Measurements from ENCODE around the gene KCNJ8.
"Not testable (repeated sequence)": the region's sequence is repeated elsewhere in the genome, so short reads cannot be mapped to it uniquely, and the experiment has no call there.

Gene KCNJ8

GRCh38 chr12:21782723-21783122 lies 8.2 kb upstream of the KCNJ8 start:
- DNase-seq, result not testable (repeated sequence)

- DNase-seq, result no peak
These were observed 6.3 kb upstream of the KCNJ8 start for GRCh38 chr12:21780786-21781185.

GRCh38 chr12:21776175-21776574 lies 1.7 kb upstream of the KCNJ8 start:
- DNase-seq, result no peak

DNA sequence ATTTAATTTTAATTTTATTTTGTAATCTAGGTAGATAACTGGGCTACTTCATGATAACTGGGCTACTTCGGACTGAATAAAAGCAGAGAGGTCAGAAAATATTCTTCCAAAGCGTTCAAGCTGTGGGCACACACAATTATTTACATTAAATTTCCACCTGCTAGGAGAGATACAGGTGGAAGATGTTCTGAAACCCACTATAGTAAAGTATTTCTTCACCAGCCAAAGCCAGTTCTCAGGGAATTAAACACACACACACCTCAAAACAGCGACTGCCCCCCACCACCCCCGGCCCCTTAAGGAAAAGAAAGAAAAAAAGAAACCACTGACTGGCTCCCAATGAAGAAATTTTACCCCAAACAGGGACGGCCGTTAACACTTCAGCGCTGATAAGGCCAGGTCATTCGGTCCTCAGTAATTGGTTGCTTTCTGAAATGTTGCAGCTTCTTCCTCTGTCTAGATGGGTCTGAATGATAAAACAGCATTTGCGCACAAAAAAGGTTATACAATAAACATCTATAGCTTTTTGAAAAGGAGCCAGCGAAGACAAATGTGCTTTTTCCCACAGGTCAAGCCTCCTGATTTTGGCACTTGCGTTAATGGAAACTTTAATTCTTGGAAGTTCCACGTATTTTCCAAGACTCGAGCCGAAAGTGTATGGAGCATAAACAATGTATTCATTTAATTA lies 771 bp upstream of the KCNJ8 start:
- no peak for DNase-seq

GRCh38 chr12:21773806-21774205 lies 700 bp downstream of the KCNJ8 start:
- DNase-seq, result no peak

DNA sequence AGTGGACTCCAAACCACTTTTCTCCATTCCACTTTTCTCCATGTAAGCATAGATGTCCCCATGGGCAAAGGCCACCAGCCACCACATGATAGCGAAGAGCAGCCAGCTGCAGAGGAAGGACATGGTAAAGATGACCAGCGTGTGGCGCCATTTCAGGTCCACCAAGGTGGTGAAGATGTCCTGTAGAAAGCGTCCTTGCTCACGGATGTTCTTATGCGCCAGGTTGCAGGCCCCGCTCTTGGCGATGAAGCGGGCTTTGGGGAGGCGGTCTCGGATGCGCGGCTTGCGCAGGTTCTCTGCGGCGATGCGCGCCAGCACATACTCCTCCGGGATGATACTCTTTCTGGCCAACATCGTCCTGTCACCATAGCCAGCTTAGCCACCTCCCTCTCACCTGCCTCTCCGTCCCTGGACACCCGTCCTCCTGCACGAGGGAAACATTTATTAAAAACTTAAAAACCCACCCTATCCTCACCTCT lies 1.2 kb downstream of the KCNJ8 start:
- no peak for DNase-seq

GRCh38 chr12:21771311-21771710 lies 3.2 kb downstream of the KCNJ8 start:
- no peak for DNase-seq

DNA sequence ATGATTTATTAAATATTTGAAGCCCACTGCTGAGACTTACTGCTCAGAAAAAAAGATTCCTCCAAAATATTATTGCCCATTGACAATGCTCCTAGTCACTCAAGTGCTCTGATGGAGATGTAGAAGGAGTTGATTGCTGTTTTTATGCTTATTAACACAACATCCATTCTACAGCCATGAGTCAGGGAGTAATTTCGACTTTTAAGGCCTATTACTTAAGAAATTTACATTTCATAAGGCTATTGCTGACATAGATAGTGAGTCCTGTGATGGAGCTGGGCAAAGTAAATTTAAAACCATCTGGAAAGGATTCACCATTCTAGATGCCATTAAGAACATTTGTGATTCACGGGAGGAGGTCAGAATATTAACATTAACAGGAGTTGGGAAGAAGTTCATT lies 5.2 kb downstream of the KCNJ8 start:
- no peak for DNase-seq

DNA sequence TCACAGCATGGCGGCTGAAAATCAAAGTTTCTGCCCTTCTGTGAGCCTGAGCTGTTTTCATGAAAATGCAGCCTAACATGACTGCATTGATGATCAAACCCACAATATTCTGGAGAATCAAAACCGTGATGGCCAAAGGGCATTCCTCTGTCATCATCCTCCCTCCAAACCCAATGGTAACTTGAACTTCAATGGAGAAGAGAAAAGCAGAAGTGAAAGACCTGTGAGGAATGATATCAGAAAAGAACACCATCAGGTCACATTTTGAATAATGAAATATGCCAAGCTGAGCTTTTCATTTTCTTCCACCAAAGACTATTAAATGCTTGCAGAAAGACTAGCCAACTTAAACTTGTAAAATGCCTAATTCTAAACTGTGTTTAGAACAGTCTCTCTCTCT lies 8.1 kb downstream of the KCNJ8 start:
- DNase-seq, result no peak

DNA sequence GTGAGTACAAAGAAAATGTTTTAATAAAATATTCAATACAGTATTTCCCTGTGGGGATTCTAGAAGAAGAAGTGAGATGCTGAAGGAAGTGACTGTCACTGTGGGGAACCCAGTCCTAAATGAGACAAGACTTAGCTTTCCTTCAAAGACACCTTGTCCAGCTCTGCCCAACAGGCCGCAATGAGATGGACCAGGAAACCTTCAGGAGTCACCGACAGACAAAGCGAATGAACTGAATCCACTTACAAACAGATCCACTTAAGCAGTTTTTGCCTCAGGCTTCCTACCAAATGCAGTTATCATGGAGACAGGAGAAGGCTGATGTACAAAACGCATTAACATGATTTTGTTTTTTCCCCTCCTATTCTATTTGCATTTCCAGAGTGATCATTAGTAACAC lies 9.6 kb downstream of the KCNJ8 start:
- DNase-seq, result no peak

GRCh38 chr12:21764065-21764464 lies 10.4 kb downstream of the KCNJ8 start:
- no peak for DNase-seq

- DNase-seq, result no peak
These were observed 11.0 kb downstream of the KCNJ8 start for GRCh38 chr12:21763531-21763930.

GRCh38 chr12:21759737-21760136 lies 14.8 kb downstream of the KCNJ8 start:
- DNase-seq, result no peak

DNA sequence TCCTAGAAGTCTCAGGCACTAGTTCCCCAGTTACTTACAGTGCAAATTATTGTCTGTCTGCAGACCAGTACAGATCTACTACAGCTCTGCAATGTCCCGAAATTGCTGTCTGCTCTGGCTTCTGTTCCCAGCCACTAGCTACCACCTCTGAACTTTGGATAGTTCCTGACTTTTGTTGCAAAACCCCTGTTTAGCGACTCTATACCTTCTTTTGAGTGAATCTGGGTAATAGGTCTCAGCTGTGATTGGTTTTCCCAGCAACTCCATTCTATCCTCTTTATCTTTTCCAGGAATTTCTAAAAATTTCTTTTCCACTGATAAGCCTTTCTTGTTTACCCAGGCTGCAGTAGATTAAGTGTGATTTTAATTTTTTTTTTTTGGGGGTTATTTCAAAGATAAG lies 16.8 kb downstream of the KCNJ8 start:
- no peak for DNase-seq

DNA sequence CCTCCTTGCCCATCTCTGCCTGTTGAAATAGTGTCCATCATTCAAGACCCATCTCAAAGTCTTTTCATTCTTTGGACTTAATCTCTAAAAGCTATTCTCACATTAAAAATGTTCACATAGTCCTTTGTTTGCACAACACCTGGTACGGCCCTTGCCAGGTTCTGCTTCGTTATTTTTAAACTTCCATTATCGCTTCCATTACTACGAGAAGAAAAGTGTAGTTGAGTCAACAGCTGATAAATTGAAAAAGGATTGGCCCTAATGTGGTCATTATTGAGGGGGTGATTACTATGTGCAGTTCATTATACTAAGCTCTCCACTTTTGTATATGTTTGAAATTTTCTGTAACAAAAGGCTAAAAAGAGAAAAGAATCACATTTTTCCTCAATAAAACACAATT lies 17.8 kb downstream of the KCNJ8 start:
- DNase-seq, result no peak

GRCh38 chr12:21751517-21751916 lies 23.0 kb downstream of the KCNJ8 start:
- DNase-seq, result no peak

- DNase-seq, result no peak
These were observed 29.2 kb downstream of the KCNJ8 start for GRCh38 chr12:21745258-21745657.

DNA sequence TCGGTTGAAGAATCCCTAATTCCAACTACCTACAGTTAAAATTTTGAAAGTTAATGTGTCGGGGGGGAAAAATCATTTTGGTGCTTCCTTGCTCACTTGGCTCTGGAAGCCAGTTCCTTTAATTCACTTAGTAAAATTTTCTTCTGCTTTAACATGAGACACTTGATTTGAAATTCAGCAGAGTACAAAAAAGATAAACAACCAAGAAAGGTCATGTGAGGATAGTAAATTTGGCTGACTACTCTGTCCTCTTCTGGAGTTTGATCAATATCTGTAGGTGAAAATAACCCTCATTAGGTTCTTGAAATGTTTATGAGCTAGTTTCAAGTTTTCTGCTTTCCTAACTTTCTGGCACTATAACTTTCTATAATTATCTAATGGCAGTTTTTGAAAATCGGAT lies 43.4 kb downstream of the KCNJ8 start:
- no peak for DNase-seq

DNA sequence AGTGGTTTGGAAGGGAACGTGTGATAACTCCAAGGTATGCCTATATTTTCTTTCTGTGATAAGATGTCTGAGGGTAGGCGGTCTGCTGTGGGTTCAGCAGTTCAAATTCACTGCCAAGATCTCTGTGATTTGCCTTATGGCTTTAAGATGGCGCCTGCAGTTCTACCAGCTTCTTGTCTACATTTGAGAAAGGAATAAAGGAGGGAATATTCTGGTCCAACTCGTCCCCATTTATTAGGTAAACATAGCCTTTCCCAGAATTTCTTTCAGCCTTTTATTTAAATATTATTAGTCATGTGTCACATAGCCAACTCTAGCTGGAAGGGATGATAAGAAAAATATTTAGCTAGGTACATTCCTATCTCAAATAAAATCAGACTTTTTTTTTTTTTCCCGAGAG lies 48.8 kb downstream of the KCNJ8 start:
- no peak for DNase-seq

DNA sequence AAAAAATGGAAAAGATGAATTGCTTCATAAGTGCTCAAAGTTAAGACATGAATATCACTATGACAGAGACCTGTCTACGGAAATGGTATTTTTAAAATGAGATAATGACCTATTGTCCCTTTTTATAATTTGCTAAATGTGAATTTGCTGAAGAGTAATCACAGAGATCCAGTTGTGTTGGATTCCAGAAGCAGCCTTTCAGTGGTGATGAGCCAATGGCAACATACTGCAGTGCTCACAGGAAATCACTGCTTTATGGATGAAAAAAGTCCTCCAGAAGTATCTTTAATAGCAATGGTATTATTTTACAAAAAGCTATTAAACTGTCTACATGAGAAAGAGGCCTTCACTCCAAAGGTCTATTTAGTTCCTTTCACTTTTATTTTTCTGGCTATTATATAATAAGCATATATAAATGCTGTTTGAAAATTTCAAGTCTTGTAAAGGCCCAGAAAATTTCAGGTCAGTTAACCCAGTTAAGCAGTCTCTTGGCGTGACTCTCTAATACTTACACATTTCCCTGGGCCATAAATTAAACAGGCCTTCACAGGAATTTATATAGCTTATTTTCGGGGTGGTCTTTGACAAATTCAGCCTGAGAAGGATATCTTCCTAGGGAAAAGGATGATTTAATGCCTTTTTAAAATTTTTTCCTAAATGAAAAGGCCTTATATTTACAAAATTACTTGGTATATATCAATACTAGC lies 55.4 kb downstream of the KCNJ8 start:
- DNase-seq, result no peak

GRCh38 chr12:21718403-21718802 lies 56.1 kb downstream of the KCNJ8 start:
- DNase-seq, result no peak

GRCh38 chr12:21717767-21718166 lies 56.7 kb downstream of the KCNJ8 start:
- no peak for DNase-seq

GRCh38 chr12:21715386-21715785 lies 59.1 kb downstream of the KCNJ8 start:
- no peak for DNase-seq

All from activated gamma-delta T cell (primary cell).